Breast epithelium (tissue), 4 donors: ENCODE measurements around the gene DDX3X. TPM values are rescaled to one million over a fixed set of nuclear protein-coding genes. Genes with fewer than 3 reads are reported as not detected.
"Not testable (repeated sequence)": the region's sequence is repeated elsewhere in the genome, so short reads cannot be mapped to it uniquely, and the experiment has no call there.

Experiments used
- DNase-seq, 2 donors: peaks; one replicate each; pipeline ENCODE4 v3.0.0-alpha.2; 2019; ENCODE audit warnings: low spot score in 2 of 2
- H3K27ac ChIP-seq, 2 donors: fragments of 200-600 bp; sonication (generic) in 1 of 2; one replicate each; pipeline ENCODE4 v1.5.1; 2016 to 2019; ENCODE audit warnings: mild to moderate bottlenecking in 1 of 2
- H3K27me3 ChIP-seq, 2 donors: fragments of 200-600 bp; sonication (generic) in 1 of 2; one replicate each; pipeline versions ENCODE4 v1.5.1 to v1.6.0; 2017 to 2019; ENCODE audit warnings: control low read depth in 1 of 2, mild to moderate bottlenecking in 1 of 2
- H3K36me3 ChIP-seq: fragments of 200-600 bp; one replicate; pipeline ENCODE4 v1.5.1; 2019
- H3K4me1 ChIP-seq, 2 donors: fragments of 200-600 bp; sonication (generic); one replicate each; pipeline ENCODE4 v1.5.1; 2016 to 2019; ENCODE audit warnings: control low read depth in 1 of 2
- H3K4me3 ChIP-seq, 3 donors: fragments of 200-600 bp; sonication (generic); 1 replicate in 2 of 3; 2 replicates in 1 of 3; pipeline ENCODE4 v1.5.1; 2016 to 2019; ENCODE audit warnings: mild to moderate bottlenecking in 3 of 3, moderate library complexity in 2 of 3
- H3K9me3 ChIP-seq, 2 donors: fragments of 200-600 bp; sonication (generic) in 1 of 2; one replicate each; pipeline ENCODE4 v1.5.1; 2016 to 2019; ENCODE audit warnings: control low read depth in 1 of 2
- CTCF ChIP-seq, 3 donors: fragments of 450-650 bp; IDR thresholded peaks; one replicate each; pipeline ENCODE4 v1.5.1; 2016 to 2017; ENCODE audit warnings: antibody characterized with exemption in 3 of 3, mild to moderate bottlenecking in 3 of 3, moderate library complexity in 3 of 3
- POLR2A ChIP-seq: fragments of 450-650 bp; IDR thresholded peaks from one replicate; pipeline ENCODE4 v1.6.1; 2016; ENCODE audit warnings: antibody characterized with exemption, mild to moderate bottlenecking, moderate library complexity
- POLR2AphosphoS5 ChIP-seq, 3 donors: sonication (generic); formaldehyde crosslinking; IDR thresholded peaks; one replicate each; pipeline ENCODE4 v1.6.1; 2017; ENCODE audit warnings: antibody characterized with exemption in 3 of 3
- intact Hi-C: fragments of 100-400 bp; cut with DNase I; formaldehyde crosslinking; loops from one replicate; pipeline ENCODE4 v1.15.1; 2023; ENCODE audit warnings: low total_unique reads
- total RNA-seq, 3 donors: library from RNA; depleted of rRNA; stranded (reverse); fragments of >200 nt; gene quantifications; one replicate each; pipeline ENCODE4 v1.1.0, GENCODE V29; 2016

DDX3X gene
- total RNA-seq, 3 donors from 2014 or later = 239 to 375 (median 248) TPM

- intact Hi-C loops = no loop called here
- no peak for TF ChIP-seq POLR2AphosphoS5 (IDR thresholded peaks at IDR 0.05)
- no peak for TF ChIP-seq CTCF (IDR thresholded peaks at IDR 0.05)
- TF ChIP-seq POLR2A = no peak
- H3K9me3 ChIP-seq = no peaks in the 10 kb centered on the region
Measured at GRCh38 chrX:41314881-41315280, 19.1 kb upstream of the DDX3X start.

GRCh38 chrX:41316266-41316665 is 17.7 kb upstream of the DDX3X start:
- H3K9me3 ChIP-seq, DNase-seq, H3K27ac ChIP-seq, H3K4me3 ChIP-seq, intact Hi-C loops, H3K27me3 ChIP-seq, H3K36me3 ChIP-seq, H3K4me1 ChIP-seq: not testable (repeated sequence)

More at GRCh38 chrX:41314881-41315280, 19.1 kb upstream of the DDX3X start:
- Histone ChIP-seq H3K4me3 (no peak overlapping the region), H3K27ac (no peak overlapping the region), H3K27me3 (no peaks in the 10 kb centered on the region), H3K4me1 (no peaks in the 10 kb centered on the region), H3K36me3 (no peaks in the 10 kb centered on the region)
- DNase-seq = no peak

GRCh38 chrX:41317477-41318208 is 16.3 kb upstream of the DDX3X start:
- no peaks in the 10 kb centered on the region for H3K9me3 ChIP-seq
- no peaks in the 10 kb centered on the region for H3K27me3 ChIP-seq
- H3K27ac ChIP-seq = no peak overlapping the region
- H3K36me3 ChIP-seq = no peaks in the 10 kb centered on the region
- DNase-seq = no peak
- H3K4me1 ChIP-seq = no peaks in the 10 kb centered on the region
- no peak overlapping the region for H3K4me3 ChIP-seq
- intact Hi-C loops = no loop called here
- TF ChIP-seq CTCF (IDR thresholded peaks at IDR 0.05) (no peak), POLR2A (no peak), POLR2AphosphoS5 (IDR thresholded peaks at IDR 0.05) (no peak)

GRCh38 chrX:41320393-41320792 is 13.6 kb upstream of the DDX3X start:
- DNase-seq = no peak
- Histone ChIP-seq H3K4me1 (no peaks in the 10 kb centered on the region), H3K36me3 (no peaks in the 10 kb centered on the region), H3K27ac (no peak overlapping the region), H3K4me3 (no peak overlapping the region), H3K27me3 (no peaks in the 10 kb centered on the region), H3K9me3 (no peaks in the 10 kb centered on the region)
- TF ChIP-seq POLR2AphosphoS5 (IDR thresholded peaks at IDR 0.05) = no peak
- TF ChIP-seq CTCF (IDR thresholded peaks at IDR 0.05) = no peak
- TF ChIP-seq POLR2A = no peak
- intact Hi-C loops = no loop called here

- intact Hi-C loops = no loop called here
- no peak for DNase-seq
- Histone ChIP-seq H3K9me3 (no peaks in the 10 kb centered on the region), H3K27me3 (no peaks in the 10 kb centered on the region), H3K4me3 (no peak overlapping the region), H3K36me3 (no peaks in the 10 kb centered on the region), H3K27ac (no peak overlapping the region), H3K4me1 (no peaks in the 10 kb centered on the region)
- TF ChIP-seq CTCF (IDR thresholded peaks at IDR 0.05) = no peak
- TF ChIP-seq POLR2AphosphoS5 (IDR thresholded peaks at IDR 0.05) = no peak
- TF ChIP-seq POLR2A = no peak
Measured at GRCh38 chrX:41322821-41323603, 10.9 kb upstream of the DDX3X start.
